Breast epithelium (tissue), 3 donors: ENCODE measurements around the gene GAREM2.

Experiments used
- CTCF ChIP-seq, 3 donors: fragments of 450-650 bp; IDR thresholded peaks; one replicate each; pipeline ENCODE4 v1.5.1; 2016 to 2017; ENCODE audit warnings: antibody characterized with exemption in 3 of 3, mild to moderate bottlenecking in 3 of 3, moderate library complexity in 3 of 3
- POLR2A ChIP-seq: fragments of 450-650 bp; IDR thresholded peaks from one replicate; pipeline ENCODE4 v1.6.1; 2016; ENCODE audit warnings: antibody characterized with exemption, mild to moderate bottlenecking, moderate library complexity
- POLR2AphosphoS5 ChIP-seq, 3 donors: sonication (generic); formaldehyde crosslinking; IDR thresholded peaks; one replicate each; pipeline ENCODE4 v1.6.1; 2017; ENCODE audit warnings: antibody characterized with exemption in 3 of 3

- TF ChIP-seq CTCF (IDR thresholded peaks at IDR 0.05) (no peak), POLR2A (no peak), POLR2AphosphoS5 (IDR thresholded peaks at IDR 0.05) (no peak)
Measured at GRCh38 chr2:26202981-26203490, 30.1 kb downstream of the GAREM2 start.
